GM19193 (cell line): ENCODE data around the gene ATP4A.

Source experiments
- POLR2A ChIP-seq: IDR thresholded peaks from 4 replicates; pipeline ENCODE4 v1.6.1; 2011; ENCODE audit not compliant: insufficient read depth, insufficient read length; ENCODE audit errors: extremely low read depth

ATP4A gene

DNA sequence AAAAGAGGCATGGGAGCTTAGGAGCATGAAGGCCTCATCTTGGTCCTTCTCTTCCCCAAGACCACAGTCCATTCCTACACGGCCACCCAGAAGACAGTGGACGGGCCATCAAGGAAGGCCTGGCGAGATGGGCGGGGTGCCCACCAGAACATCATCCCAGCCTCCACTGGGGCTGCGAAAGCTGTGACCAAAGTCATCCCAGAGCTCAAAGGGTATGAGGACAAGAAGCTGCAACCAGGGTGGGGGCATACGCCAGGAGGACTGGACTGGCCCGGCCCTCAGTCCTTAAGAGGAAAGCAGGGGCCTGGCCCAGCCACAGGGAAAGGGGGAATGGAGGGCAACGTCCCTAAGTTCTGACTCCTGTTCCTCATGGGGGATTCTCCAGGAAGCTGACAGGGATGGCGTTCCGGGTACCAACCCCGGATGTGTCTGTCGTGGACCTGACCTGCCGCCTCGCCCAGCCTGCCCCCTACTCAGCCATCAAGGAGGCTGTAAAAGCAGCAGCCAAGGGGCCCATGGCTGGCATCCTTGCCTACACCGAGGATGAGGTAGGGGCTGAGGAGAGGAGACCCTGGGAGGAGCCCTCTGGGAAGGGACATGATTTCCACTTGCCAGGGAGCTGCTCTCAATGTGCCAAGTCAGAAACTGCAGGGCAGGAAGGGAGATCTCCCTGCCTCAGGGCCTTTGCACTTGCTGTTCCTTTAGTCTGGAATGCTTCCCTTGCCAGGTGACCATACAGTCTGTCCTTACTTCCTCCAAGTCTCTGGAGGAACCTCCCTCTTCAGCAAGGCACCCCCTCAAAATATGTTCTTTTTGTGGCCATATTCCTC is 20.0 kb downstream of the ATP4A start:
- no peak for TF ChIP-seq POLR2A

DNA sequence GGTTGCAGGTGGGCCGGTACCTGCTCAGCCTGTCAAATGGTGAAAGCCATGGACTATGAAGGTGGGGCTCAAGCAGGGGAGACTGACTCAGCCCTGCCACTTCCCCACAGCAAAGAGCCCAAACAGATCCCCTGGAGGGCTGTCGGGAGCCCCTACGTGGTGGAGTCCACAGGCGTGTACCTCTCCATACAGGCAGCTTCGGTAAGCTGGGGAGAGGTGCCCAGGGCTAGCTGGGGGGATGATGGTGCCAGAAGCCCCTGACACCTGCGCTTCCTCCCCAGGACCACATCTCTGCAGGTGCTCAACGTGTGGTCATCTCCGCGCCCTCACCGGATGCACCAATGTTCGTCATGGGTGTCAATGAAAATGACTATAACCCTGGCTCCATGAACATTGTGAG is 21.2 kb downstream of the ATP4A start:
- no peak for TF ChIP-seq POLR2A

DNA sequence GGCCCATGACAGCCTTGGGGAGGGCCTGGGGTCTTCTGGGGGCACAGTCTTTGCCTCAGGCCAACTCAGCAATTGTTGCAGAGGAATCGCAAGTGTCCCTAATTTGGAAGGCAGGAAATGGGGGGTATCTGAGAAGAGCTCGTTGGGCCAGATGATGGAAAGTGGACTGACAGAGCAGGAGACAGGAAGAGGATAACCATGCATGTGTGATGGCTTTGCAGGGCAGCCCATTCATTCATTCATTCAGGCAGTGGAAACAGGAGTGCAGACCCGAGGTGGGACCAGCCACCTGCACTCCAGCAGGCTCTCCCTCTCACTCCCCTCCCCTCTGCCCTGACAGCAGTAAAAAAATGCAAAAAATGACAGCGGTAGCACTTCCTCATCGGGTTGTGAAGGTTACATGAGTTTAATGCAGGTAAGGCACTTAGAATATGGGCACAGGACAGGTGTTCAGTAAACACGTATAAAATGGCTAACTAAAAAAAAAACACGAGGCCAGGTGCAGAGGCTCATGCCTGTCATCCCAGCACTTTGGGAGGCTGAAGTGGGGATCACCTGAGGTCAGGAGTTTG is 23.0 kb downstream of the ATP4A start:
- no peak for TF ChIP-seq POLR2A

DNA sequence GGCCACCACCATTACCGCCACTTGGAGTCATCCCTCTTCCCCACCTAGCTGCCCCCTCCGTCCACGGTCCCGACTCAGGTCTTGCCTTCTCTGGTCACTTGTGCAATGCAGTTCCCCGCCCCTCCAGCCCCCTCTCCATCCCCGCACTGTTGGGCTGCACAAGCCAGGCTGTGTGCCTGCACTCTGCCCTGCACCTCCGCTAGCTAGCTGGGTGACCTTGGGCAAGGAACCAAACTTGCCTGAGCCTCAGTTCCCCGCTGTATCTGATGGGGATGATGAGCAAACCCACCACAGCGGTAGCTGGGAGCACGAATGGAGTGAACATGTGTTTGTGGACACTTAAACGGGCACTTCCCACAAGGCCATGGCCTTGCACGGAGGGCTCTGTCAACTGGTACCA is 23.6 kb downstream of the ATP4A start:
- no peak for TF ChIP-seq POLR2A

DNA sequence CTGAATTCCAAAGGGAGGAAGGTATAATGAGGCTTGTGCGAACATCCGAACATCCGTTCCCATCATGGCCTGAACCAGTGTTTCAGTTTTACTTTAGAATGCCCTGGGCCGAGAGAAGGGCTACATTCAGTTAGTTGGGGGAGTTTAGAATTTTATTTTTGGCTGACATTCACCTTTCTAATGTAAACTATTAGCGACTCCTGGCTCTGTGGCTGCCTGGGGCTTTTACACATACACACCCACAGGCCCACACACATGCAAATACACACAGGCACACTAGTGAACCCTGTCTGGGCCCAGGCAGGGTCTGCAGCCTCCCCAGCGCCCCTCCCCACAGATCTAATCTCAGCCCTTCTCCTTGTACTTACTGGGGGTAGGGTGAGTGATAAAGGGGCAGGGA is 24.1 kb downstream of the ATP4A start:
- TF ChIP-seq POLR2A, result no peak

- no peak for TF ChIP-seq POLR2A
Measured at GRCh38 chr19:35534803-35535480, 28.5 kb downstream of the ATP4A start.

DNA sequence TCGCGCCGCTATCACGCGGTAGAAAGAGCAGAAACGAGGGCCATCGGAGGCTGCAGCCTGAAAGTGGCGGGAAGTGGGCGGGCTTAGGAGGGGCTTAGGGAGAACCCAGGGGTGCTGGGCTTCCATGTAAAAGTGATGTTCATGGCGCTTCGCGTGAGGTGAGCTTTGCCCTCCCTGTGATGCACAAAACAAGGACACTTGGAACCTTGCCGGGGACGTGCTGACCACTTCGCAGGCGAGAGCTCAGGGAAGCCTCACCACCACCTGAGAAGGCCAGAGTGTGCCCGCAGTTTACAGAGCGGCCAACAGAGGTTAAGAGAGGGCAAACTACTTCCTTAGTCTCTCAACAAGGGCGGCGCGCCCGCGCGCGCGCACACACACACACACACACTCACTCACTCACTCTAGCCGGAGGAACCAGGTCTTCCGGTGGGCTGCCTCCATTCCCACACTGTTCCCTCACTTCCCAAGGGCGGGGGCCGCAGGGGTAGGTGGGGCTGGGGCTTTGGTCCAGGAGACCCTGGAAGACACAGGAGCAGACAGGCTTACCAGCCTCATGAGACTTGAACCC is 29.6 kb downstream of the ATP4A start:
- TF ChIP-seq POLR2A, result no peak

DNA sequence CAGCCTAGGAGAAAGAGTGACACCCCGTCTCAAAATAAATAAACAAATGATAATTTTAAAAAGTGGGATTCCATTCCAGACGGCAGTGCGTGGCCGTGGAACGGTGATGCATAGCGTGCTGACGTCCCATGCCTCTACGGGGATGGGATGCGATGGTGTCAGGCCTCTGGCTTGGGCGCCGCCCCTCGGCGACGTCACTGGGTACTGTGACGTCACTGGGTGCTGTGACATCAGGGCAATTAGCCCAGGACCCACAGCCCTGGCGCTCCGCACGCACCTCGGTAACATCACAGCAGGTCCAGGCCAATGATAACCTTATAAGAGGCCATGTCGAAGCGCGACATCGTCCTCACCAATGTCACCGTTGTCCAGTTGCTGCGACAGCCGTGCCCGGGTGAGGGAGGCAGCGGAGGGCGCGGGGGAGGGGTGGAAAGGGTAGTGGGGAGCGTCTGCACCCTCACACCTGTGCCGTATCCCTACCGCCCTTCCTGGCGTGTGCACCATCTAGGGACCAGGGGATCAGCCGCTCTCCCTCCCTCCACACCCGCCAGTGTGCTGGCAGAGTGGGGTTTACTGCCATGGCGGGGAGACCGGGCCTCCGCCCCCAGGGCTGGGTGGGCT is 30.1 kb downstream of the ATP4A start, which contains the start of gene GAPDHS:
Gene GAPDHS, plus strand, starts transcription at position 256 of the 621 bp plus-strand sequence. Its CDS starts 72 bp downstream, at position 328.
- no peak for TF ChIP-seq POLR2A

- no peak for TF ChIP-seq POLR2A
Measured at GRCh38 chr19:35531291-35531690, 32.2 kb downstream of the ATP4A start.

DNA sequence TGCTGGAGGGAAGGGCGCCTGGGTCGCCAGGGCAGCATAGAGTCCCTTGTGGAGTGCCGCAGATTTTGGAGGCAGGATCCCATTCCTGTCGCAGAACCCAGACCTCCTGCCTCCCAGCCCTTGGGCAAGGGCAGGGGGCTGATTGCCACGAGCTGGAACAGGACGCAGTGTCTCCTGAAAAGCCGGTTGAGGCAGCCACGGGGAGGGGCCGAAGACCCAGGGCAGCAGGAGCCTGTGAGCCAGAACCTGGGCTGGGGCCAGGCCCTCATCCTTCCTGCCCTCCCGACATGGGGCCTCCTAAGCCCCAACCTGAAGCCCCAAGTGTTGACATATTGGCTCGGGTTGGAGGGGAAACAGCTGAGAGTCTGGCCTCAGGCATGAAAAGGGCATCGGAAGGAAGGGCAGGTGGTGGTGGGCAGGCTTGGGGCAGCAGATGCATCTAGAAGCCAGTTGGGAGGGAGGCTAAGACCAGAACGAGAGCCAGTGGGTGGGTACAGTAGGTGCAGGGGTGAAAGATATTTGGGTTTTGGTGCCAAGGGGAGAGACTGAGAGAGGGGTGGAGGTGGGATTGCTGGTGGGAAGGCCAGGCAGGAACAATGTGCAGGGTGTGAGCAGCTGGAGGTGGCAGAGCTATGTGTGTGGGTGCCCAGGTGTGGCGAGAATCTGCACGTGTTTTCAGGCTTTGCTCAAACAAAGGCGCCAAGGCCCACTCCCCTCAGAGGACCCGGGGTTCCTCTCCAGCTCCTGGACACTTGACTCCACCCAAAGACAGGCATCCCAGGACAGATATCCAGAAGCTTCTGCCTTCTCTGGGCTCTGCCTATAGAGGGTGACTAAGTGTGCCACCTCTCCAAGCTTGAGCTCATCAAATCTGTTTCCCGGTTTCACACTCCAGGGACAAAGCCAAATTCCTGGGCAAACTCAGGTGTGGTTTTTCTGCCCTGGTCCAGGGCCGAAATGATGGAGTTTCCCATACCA is 33.9 kb downstream of the ATP4A start:
- TF ChIP-seq POLR2A, result no peak

- TF ChIP-seq POLR2A, result no peak
Measured at GRCh38 chr19:35528218-35529038, 35.0 kb downstream of the ATP4A start, which contains the start of gene SBSN. Gene SBSN (minus strand): TSS chr19:35528311. CDS start chr19:35528281, 30 bp downstream.

DNA sequence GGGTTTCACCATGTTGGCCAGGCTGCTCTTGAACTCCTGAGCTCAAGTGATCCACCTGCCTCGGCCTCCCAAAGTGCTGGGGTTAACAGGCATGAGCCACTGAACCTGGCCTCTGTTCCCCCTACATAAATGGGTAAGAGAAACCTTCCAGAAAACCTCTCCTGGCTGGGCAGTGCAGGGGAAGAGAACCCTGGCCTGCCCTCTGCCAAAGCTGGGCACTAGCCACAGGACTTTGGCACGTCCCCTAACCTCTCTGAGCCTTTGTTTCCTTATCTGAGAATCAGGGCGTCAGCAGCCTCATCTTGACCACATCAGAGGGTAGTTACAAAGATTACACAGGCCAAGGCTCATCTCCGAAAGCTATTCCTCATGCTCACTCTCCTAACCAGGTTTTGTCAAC is 37.6 kb downstream of the ATP4A start:
- TF ChIP-seq POLR2A, result no peak
